ENCODE data around the gene RNFT2. TPM values are rescaled to one million over a fixed set of nuclear protein-coding genes. Genes with fewer than 3 reads are reported as not detected.

RNFT2 gene
- total RNA-seq, 3 donors from 2014 or later (not counting 1 experiment from before 2014, with no cell fraction given): 4.0 to 6.9 (median 5.3) TPM

DNA sequence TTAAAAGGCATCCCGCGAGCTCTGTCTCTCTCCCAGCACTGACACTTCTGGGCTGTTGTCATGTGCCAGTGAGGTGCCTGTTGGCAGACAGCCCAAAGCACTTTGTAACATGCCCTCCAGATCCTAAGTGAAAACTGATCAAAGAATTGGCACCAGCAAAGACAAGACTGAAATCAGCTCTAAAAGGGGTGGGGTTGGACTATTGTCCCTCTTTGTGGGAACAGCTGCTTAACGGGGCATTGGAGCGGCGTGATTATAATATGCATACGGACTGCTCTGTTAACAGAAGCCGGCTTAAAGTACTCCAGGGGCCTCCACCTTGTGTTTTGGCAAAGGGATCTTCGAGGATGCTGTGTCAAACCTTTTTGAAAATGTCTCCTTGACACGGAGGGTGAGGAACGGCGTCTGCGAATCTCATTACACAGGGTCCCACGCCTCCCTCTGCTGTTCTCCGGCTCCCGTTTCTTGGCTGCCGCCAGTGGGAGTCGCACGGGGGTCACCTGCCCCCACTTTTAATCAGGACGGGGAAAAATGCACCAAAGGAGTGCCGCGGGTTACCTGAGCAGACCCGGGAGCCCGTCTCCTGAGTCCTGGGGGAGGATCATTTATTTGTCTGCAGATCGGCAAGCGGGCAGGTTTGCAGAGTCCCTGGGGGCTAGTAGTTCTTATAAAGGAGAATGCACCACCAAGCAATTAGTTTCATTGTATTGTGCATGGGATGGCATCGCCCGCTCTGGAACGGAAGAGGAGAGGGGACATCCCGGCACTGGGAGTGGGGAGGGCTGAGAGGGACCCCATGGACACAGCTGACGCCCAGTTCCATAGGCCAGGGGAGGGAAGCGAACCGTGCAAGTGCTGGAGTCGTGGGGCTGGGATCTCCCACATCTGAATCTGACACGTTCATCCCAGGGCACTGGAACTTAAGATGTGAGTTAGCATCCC, 44.6 kb upstream of the RNFT2 start:
- intact Hi-C loops (cut with micrococcal nuclease): no loop called here

DNA sequence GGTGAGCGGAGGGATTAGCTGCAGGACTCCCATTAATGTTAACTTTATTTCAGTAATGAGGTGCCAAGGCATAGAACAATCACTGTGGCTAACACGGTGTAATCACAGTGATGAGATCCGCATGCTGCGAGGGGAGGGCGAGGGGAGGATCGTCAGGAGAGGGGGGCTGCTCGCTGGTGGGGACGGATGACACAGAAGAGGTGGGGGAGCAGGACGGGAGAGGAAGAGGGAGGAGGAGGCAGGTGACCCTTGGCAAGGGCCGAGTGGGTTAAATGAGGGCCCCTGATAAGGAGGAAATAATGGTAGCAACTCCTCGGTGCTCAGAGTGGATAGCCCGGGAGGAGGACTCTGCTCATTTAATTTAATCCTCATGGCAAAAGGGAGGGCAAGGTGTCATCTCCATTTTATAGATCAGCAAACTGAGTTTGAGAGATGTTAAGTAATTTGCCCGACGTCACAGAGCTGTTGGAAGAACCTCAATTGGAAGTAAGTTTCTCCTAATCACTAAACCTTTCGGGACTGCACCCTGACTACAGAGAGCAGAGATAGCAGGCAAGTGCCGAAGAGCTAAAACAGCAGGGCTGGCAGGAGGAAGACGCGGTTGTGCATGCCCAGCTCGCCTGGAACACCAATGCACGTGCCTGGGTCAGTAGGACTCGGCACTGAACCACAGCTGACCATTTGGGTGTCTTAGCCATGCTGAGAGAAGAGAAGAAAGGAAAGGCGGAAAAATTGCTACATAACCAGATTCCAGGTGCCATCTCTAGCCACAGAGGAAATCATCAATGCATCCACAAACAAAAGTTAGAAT, 43.3 kb upstream of the RNFT2 start:
- no peaks in the 10 kb centered on the region for H3K27me3 ChIP-seq (ENCODE audit: control insufficient read depth, insufficient read depth, low read length)
- Mint-ChIP-seq H3K27me3 (ENCODE audit: low read depth in 2 of 2) (peaks cover 34 to 47% of the 10 kb centered on the region in 2 donors), H3K9me3 (no peaks in the 10 kb centered on the region), H3K27ac (no peak overlapping the region), H3K36me3 (no peaks in the 10 kb centered on the region), H3K4me3 (no peak overlapping the region), H3K4me1 (peaks cover 0 to 4% of the 10 kb centered on the region in 2 donors)
- no peaks in the 10 kb centered on the region for H3K36me3 ChIP-seq (ENCODE audit: control insufficient read depth, insufficient read depth, low read length)
- 56% methylated on average over 22 of the region's 22 CpGs for WGBS (ENCODE audit: insufficient coverage)
- DNase-seq: no peak
- ATAC-seq: no peak
- no peak overlapping the region for H3K4me3 ChIP-seq (ENCODE audit: low read length)
- TF ChIP-seq, protein P1, sequence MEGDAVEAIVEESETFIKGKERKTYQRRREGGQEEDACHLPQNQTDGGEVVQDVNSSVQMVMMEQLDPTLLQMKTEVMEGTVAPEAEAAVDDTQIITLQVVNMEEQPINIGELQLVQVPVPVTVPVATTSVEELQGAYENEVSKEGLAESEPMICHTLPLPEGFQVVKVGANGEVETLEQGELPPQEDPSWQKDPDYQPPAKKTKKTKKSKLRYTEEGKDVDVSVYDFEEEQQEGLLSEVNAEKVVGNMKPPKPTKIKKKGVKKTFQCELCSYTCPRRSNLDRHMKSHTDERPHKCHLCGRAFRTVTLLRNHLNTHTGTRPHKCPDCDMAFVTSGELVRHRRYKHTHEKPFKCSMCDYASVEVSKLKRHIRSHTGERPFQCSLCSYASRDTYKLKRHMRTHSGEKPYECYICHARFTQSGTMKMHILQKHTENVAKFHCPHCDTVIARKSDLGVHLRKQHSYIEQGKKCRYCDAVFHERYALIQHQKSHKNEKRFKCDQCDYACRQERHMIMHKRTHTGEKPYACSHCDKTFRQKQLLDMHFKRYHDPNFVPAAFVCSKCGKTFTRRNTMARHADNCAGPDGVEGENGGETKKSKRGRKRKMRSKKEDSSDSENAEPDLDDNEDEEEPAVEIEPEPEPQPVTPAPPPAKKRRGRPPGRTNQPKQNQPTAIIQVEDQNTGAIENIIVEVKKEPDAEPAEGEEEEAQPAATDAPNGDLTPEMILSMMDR (IDR thresholded peaks at IDR 0.05): no peak
- no peak overlapping the region for H3K27ac ChIP-seq (ENCODE audit: low read length)
- intact Hi-C loops (cut with micrococcal nuclease): no loop called here
- H3K4me1 ChIP-seq (ENCODE audit: control insufficient read depth, insufficient read depth, low read length): peaks cover 3% of the 10 kb centered on the region
- H3K9me3 ChIP-seq (ENCODE audit: control insufficient read depth, insufficient read depth, low read length): no peaks in the 10 kb centered on the region

More for the DNA sequence above, 44.6 kb upstream of the RNFT2 start:
- no peak overlapping the region for H3K27ac ChIP-seq (ENCODE audit: low read length)
- no peak overlapping the region for H3K4me3 Mint-ChIP-seq
- peaks cover 0 to 4% of the 10 kb centered on the region in 2 donors for H3K4me1 Mint-ChIP-seq
- ATAC-seq (no peak), DNase-seq (no peak)
- no peaks in the 10 kb centered on the region for H3K9me3 Mint-ChIP-seq
- no peak overlapping the region for H3K4me3 ChIP-seq (ENCODE audit: low read length)
- H3K27ac Mint-ChIP-seq: no peak overlapping the region
- H3K27me3 ChIP-seq (ENCODE audit: control insufficient read depth, insufficient read depth, low read length): no peaks in the 10 kb centered on the region
- no peaks in the 10 kb centered on the region for H3K36me3 ChIP-seq (ENCODE audit: control insufficient read depth, insufficient read depth, low read length)
- 42% methylated on average over 32 of the region's 34 CpGs for WGBS (ENCODE audit: insufficient coverage)
- no peaks in the 10 kb centered on the region for H3K9me3 ChIP-seq (ENCODE audit: control insufficient read depth, insufficient read depth, low read length)
- H3K27me3 Mint-ChIP-seq (ENCODE audit: low read depth in 2 of 2): peaks cover 34 to 47% of the 10 kb centered on the region in 2 donors
- H3K4me1 ChIP-seq (ENCODE audit: control insufficient read depth, insufficient read depth, low read length): peaks cover 3% of the 10 kb centered on the region
- TF ChIP-seq, protein P1 (IDR thresholded peaks at IDR 0.05): no peak
- no peaks in the 10 kb centered on the region for H3K36me3 Mint-ChIP-seq

DNA sequence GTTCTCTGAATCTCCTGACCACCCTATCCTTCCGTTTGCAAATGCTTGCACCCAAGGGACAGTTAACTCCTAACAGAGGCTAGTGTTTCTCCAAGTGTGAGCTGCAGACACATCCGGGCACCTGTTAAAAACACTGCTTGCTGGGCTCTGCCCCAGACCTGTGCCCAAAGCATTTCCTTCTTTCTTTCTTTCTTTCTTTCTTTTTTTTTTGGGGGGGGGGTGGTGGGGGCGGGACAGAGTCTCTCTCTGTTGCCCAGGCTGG, 42.7 kb upstream of the RNFT2 start:
- H3K4me3 Mint-ChIP-seq: no peak overlapping the region
- H3K36me3 ChIP-seq (ENCODE audit: control insufficient read depth, insufficient read depth, low read length): no peaks in the 10 kb centered on the region

More for the DNA sequence above, 42.7 kb upstream of the RNFT2 start:
- WGBS (ENCODE audit: insufficient coverage): 9% methylated on average over 2 of the region's 3 CpGs
- Histone ChIP-seq H3K27ac (ENCODE audit: low read length) (no peak overlapping the region), H3K4me3 (ENCODE audit: low read length) (no peak overlapping the region), H3K27me3 (ENCODE audit: control insufficient read depth, insufficient read depth, low read length) (no peaks in the 10 kb centered on the region), H3K4me1 (ENCODE audit: control insufficient read depth, insufficient read depth, low read length) (peaks cover 3% of the 10 kb centered on the region), H3K9me3 (ENCODE audit: control insufficient read depth, insufficient read depth, low read length) (no peaks in the 10 kb centered on the region)
- Mint-ChIP-seq H3K27ac (no peak overlapping the region), H3K36me3 (no peaks in the 10 kb centered on the region), H3K27me3 (ENCODE audit: low read depth in 2 of 2) (peaks cover 34 to 47% of the 10 kb centered on the region in 2 donors), H3K9me3 (no peaks in the 10 kb centered on the region), H3K4me1 (peaks cover 0 to 4% of the 10 kb centered on the region in 2 donors)
- DNase-seq (no peak), ATAC-seq (no peak)
- TF ChIP-seq, protein P1 (IDR thresholded peaks at IDR 0.05): no peak
- intact Hi-C loops (cut with micrococcal nuclease): no loop called here
